ENCODE data around the gene GCNT1.

- TF ChIP-seq CTCF (IDR thresholded peaks at IDR 0.05; ENCODE audit: low read depth, low read length), result no peak
- no peak for TF ChIP-seq POLR2A (IDR thresholded peaks at IDR 0.05; ENCODE audit: extremely low read depth, insufficient read length)
These were observed 6.1 kb upstream of the GCNT1 start for GRCh38 chr9:76452839-76453238.

Data from NB4 (cell line).